ENCODE data around the gene DDX43. TPM values are rescaled to one million over a fixed set of nuclear protein-coding genes. Genes with fewer than 3 reads are reported as not detected.

The DDX43 gene
- total and polyA plus RNA-seq, 2 donors (not counting 1 experiment from before 2014, with no cell fraction given), result 1.5 to 2.0 TPM

GRCh38 chr6:73367761-73368355, 26.8 kb upstream of the DDX43 start:
- no peaks in the 10 kb centered on the region for H3K9me3 ChIP-seq (ENCODE audit: control insufficient read depth, insufficient read depth, low read depth, low read length)

GRCh38 chr6:73368675-73369074, 26.0 kb upstream of the DDX43 start:
- no peak overlapping the region for H3K27ac ChIP-seq (ENCODE audit: insufficient read depth, low read length)
- no peak overlapping the region for H2AFZ ChIP-seq (ENCODE audit: low read length)
- H3K9me3 ChIP-seq (ENCODE audit: control insufficient read depth, insufficient read depth, low read depth, low read length), result no peaks in the 10 kb centered on the region
- no peaks in the 10 kb centered on the region for H3K36me3 ChIP-seq (ENCODE audit: control insufficient read depth, insufficient read depth, low read length)
- DNase-seq (ENCODE audit: low read depth in 2 of 2), result no peak
- H3K4me1 ChIP-seq (ENCODE audit: control insufficient read depth, extremely low read depth, insufficient read depth, low read length), result no peaks in the 10 kb centered on the region
- no peak for TF ChIP-seq CTCF (conservative IDR thresholded peaks at IDR 0.05 in 1 of 2, IDR thresholded peaks at IDR 0.05 in 1 of 2; ENCODE audit: low read depth in 1 of 2, low read length in 2 of 2)
- TF ChIP-seq EZH2 (IDR thresholded peaks at IDR 0.05; ENCODE audit: low read length, missing control alignments), result no peak
- H3K4me3 ChIP-seq (replicated peaks in 1 of 4; ENCODE audit: control extremely low read depth in 1 of 4, insufficient read depth in 1 of 4, low read depth in 3 of 4, low read length in 4 of 4), result no peak overlapping the region
- no peak overlapping the region for H3K9ac ChIP-seq (ENCODE audit: insufficient read depth, low read length)
- H3K79me2 ChIP-seq (ENCODE audit: control insufficient read depth, insufficient read depth, low read length), result no peaks in the 10 kb centered on the region
- H3K4me2 ChIP-seq (ENCODE audit: extremely low read depth, insufficient read depth, low read length), result no peak overlapping the region
- peaks cover 4% of the 10 kb centered on the region for H3K27me3 ChIP-seq (ENCODE audit: control insufficient read depth, insufficient read depth, low read length)
- H4K20me1 ChIP-seq (ENCODE audit: control insufficient read depth, extremely low read depth, insufficient read depth, low read length), result no peaks in the 10 kb centered on the region

More at GRCh38 chr6:73367761-73368355, 26.8 kb upstream of the DDX43 start:
- Histone ChIP-seq H3K36me3 (ENCODE audit: control insufficient read depth, insufficient read depth, low read length) (no peaks in the 10 kb centered on the region), H3K9ac (ENCODE audit: insufficient read depth, low read length) (no peak overlapping the region), H2AFZ (ENCODE audit: low read length) (no peak overlapping the region), H3K27me3 (ENCODE audit: control insufficient read depth, insufficient read depth, low read length) (peaks cover 4% of the 10 kb centered on the region), H3K4me1 (ENCODE audit: control insufficient read depth, extremely low read depth, insufficient read depth, low read length) (no peaks in the 10 kb centered on the region), H3K27ac (ENCODE audit: insufficient read depth, low read length) (no peak overlapping the region), H4K20me1 (ENCODE audit: control insufficient read depth, extremely low read depth, insufficient read depth, low read length) (no peaks in the 10 kb centered on the region), H3K4me3 (replicated peaks in 1 of 4; ENCODE audit: control extremely low read depth in 1 of 4, insufficient read depth in 1 of 4, low read depth in 3 of 4, low read length in 4 of 4) (no peak overlapping the region), H3K79me2 (ENCODE audit: control insufficient read depth, insufficient read depth, low read length) (no peaks in the 10 kb centered on the region), H3K4me2 (ENCODE audit: extremely low read depth, insufficient read depth, low read length) (no peak overlapping the region)
- TF ChIP-seq EZH2 (IDR thresholded peaks at IDR 0.05; ENCODE audit: low read length, missing control alignments) (no peak), CTCF (conservative IDR thresholded peaks at IDR 0.05 in 1 of 2, IDR thresholded peaks at IDR 0.05 in 1 of 2; ENCODE audit: low read depth in 1 of 2, low read length in 2 of 2) (no peak)
- no peak for DNase-seq (ENCODE audit: low read depth in 2 of 2)

GRCh38 chr6:73369157-73369556, 25.5 kb upstream of the DDX43 start:
- no peaks in the 10 kb centered on the region for H3K36me3 ChIP-seq (ENCODE audit: control insufficient read depth, insufficient read depth, low read length)
- TF ChIP-seq EZH2 (IDR thresholded peaks at IDR 0.05; ENCODE audit: low read length, missing control alignments) (no peak), CTCF (conservative IDR thresholded peaks at IDR 0.05 in 1 of 2, IDR thresholded peaks at IDR 0.05 in 1 of 2; ENCODE audit: low read depth in 1 of 2, low read length in 2 of 2) (no peak)
- no peaks in the 10 kb centered on the region for H4K20me1 ChIP-seq (ENCODE audit: control insufficient read depth, extremely low read depth, insufficient read depth, low read length)
- H3K27me3 ChIP-seq (ENCODE audit: control insufficient read depth, insufficient read depth, low read length), result peaks cover 4% of the 10 kb centered on the region
- no peak overlapping the region for H3K27ac ChIP-seq (ENCODE audit: insufficient read depth, low read length)
- H3K4me1 ChIP-seq (ENCODE audit: control insufficient read depth, extremely low read depth, insufficient read depth, low read length), result no peaks in the 10 kb centered on the region
- no peak overlapping the region for H2AFZ ChIP-seq (ENCODE audit: low read length)
- no peaks in the 10 kb centered on the region for H3K79me2 ChIP-seq (ENCODE audit: control insufficient read depth, insufficient read depth, low read length)
- H3K9me3 ChIP-seq (ENCODE audit: control insufficient read depth, insufficient read depth, low read depth, low read length), result no peaks in the 10 kb centered on the region
- no peak overlapping the region for H3K9ac ChIP-seq (ENCODE audit: insufficient read depth, low read length)
- no peak overlapping the region for H3K4me3 ChIP-seq (replicated peaks in 1 of 4; ENCODE audit: control extremely low read depth in 1 of 4, insufficient read depth in 1 of 4, low read depth in 3 of 4, low read length in 4 of 4)
- H3K4me2 ChIP-seq (ENCODE audit: extremely low read depth, insufficient read depth, low read length), result no peak overlapping the region
- DNase-seq (ENCODE audit: low read depth in 2 of 2), result no peak

All from fibroblast of lung (primary cell).